ENCODE measurements around the gene SYDE2.
A peak's percentile ranks its signal among the peaks of the same experiment; 100 is the strongest.
"Not testable (repeated sequence)": the region's sequence is repeated elsewhere in the genome, so short reads cannot be mapped to it uniquely, and the experiment has no call there.

SYDE2 gene

GRCh38 chr1:85172684-85173337, 28.0 kb downstream of the SYDE2 start:
- no peak for DNase-seq (ENCODE audit: low spot score)

GRCh38 chr1:85171721-85172120, 29.1 kb downstream of the SYDE2 start:
- no peak for DNase-seq (ENCODE audit: low spot score)

- no peak for DNase-seq (ENCODE audit: low spot score)
Measured at GRCh38 chr1:85168884-85169283, 31.9 kb downstream of the SYDE2 start.

- no peak for DNase-seq (ENCODE audit: low spot score)
Measured at GRCh38 chr1:85166351-85166750, 34.5 kb downstream of the SYDE2 start.

- DNase-seq (ENCODE audit: low spot score): no peak
Measured at GRCh38 chr1:85158910-85159309, 41.9 kb downstream of the SYDE2 start.

GRCh38 chr1:85157436-85157835, 43.4 kb downstream of the SYDE2 start:
- no peak for DNase-seq (ENCODE audit: low spot score)

GRCh38 chr1:85153149-85153891, 47.5 kb downstream of the SYDE2 start:
- DNase-seq (ENCODE audit: low spot score): no peak

- DNase-seq (ENCODE audit: low spot score): no peak
Measured at GRCh38 chr1:85151446-85151845, 49.4 kb downstream of the SYDE2 start.

- DNase-seq (ENCODE audit: low spot score): no peak
Measured at GRCh38 chr1:85149805-85150204, 51.0 kb downstream of the SYDE2 start.

- DNase-seq (ENCODE audit: low spot score): peak; percentile 43
Measured at GRCh38 chr1:85148524-85149250, 52.1 kb downstream of the SYDE2 start.

GRCh38 chr1:85146972-85147359, 53.9 kb downstream of the SYDE2 start:
- DNase-seq (ENCODE audit: low spot score): no peak

GRCh38 chr1:85146298-85146971, 54.4 kb downstream of the SYDE2 start:
- DNase-seq (ENCODE audit: low spot score): not testable (repeated sequence)

GRCh38 chr1:85144351-85144750, 56.5 kb downstream of the SYDE2 start:
- DNase-seq (ENCODE audit: low spot score): no peak

GRCh38 chr1:85142753-85143152, 58.1 kb downstream of the SYDE2 start:
- DNase-seq (ENCODE audit: low spot score): no peak

GRCh38 chr1:85138439-85138838, 62.4 kb downstream of the SYDE2 start:
- DNase-seq (ENCODE audit: low spot score): not testable (repeated sequence)

- DNase-seq (ENCODE audit: low spot score): peak; percentile 33
Measured at GRCh38 chr1:85137660-85138059, 63.2 kb downstream of the SYDE2 start.

GRCh38 chr1:85135392-85135798, 65.4 kb downstream of the SYDE2 start:
- DNase-seq (ENCODE audit: low spot score): no peak

GRCh38 chr1:85134583-85135391, 66.0 kb downstream of the SYDE2 start:
- peak; percentile 20 for DNase-seq (ENCODE audit: low spot score)

- DNase-seq (ENCODE audit: low spot score): no peak
Measured at GRCh38 chr1:85133565-85134159, 67.2 kb downstream of the SYDE2 start.

GRCh38 chr1:85132078-85132720, 68.6 kb downstream of the SYDE2 start:
- DNase-seq (ENCODE audit: low spot score): no peak

GRCh38 chr1:85128316-85128715, 72.5 kb downstream of the SYDE2 start:
- DNase-seq (ENCODE audit: low spot score): peak; percentile 62
